Tibial nerve (tissue), 4 donors: ENCODE data around the gene RGS3. TPM values are rescaled to one million over a fixed set of nuclear protein-coding genes. Genes with fewer than 3 reads are reported as not detected.
A peak's percentile ranks its signal among the peaks of the same experiment; 100 is the strongest.

Experiments used
- DNase-seq, 2 donors: peaks; one replicate each; pipeline ENCODE4 v3.0.0-alpha.2; 2019; ENCODE audit warnings: low spot score in 2 of 2
- H3K27ac ChIP-seq, 4 donors: fragments of 200-600 bp; sonication (generic) in 3 of 4; one replicate each; pipeline ENCODE4 v1.5.1; 2017 to 2019; ENCODE audit warnings: mild to moderate bottlenecking in 1 of 4
- H3K27me3 ChIP-seq, 2 donors: fragments of 200-600 bp; sonication (generic) in 1 of 2; one replicate each; pipeline versions ENCODE4 v1.5.1 to v1.6.0; 2017 to 2019
- H3K36me3 ChIP-seq, 3 donors: fragments of 200-600 bp; sonication (generic); one replicate each; pipeline ENCODE4 v1.5.1; 2018 to 2019
- H3K4me1 ChIP-seq, 4 donors: fragments of 200-600 bp; sonication (generic) in 3 of 4; one replicate each; pipeline ENCODE4 v1.5.1; 2017 to 2019
- H3K4me3 ChIP-seq, 4 donors: fragments of 200-600 bp; sonication (generic) in 3 of 4; one replicate each; pipeline ENCODE4 v1.5.1; 2017 to 2019; ENCODE audit warnings: mild to moderate bottlenecking in 1 of 4, moderate library complexity in 1 of 4
- H3K9me3 ChIP-seq, 4 donors: fragments of 200-600 bp; sonication (generic) in 3 of 4; one replicate each; pipeline ENCODE4 v1.5.1; 2017 to 2019
- CTCF ChIP-seq, 5 experiments: fragments of 200-600 bp in 3 of 5; fragments of 450-650 bp in 2 of 5; sonication (generic) in 3 of 5; IDR thresholded peaks; one replicate each; pipeline ENCODE4 v1.5.1; 2016 to 2019; ENCODE audit warnings: antibody characterized with exemption in 5 of 5, mild to moderate bottlenecking in 3 of 5, moderate library complexity in 2 of 5
- EP300 ChIP-seq, 2 donors: sonication (generic); formaldehyde crosslinking; IDR thresholded peaks; one replicate each; pipeline ENCODE4 v1.6.1; 2017; ENCODE audit warnings: antibody characterized with exemption in 2 of 2, mild to moderate bottlenecking in 1 of 2
- POLR2A ChIP-seq, 2 donors: fragments of 450-650 bp; IDR thresholded peaks; one replicate each; pipeline ENCODE4 v1.6.1; 2017; ENCODE audit warnings: antibody characterized with exemption in 2 of 2, mild to moderate bottlenecking in 2 of 2, moderate library complexity in 2 of 2
- WGBS, 2 donors: methylation state at CpG; one replicate each; pipeline ENCODE4 v1.1.5; 2018; 5-methylcytosine and 5-hydroxymethylcytosine counted together
- total RNA-seq, 4 donors: library from RNA; depleted of rRNA; stranded (reverse); fragments of >200 nt; gene quantifications; one replicate each; pipeline ENCODE4 v1.1.0, GENCODE V29; 2016

Gene RGS3
- 10 to 100 TPM; 18.0 to 45.9 (median 35.2) TPM for total RNA-seq

- Histone ChIP-seq H3K27ac (no peak within 1 kb of the TSS), H3K27me3 (peaks cover 0 to 8% of the 10 kb centered on the region in 2 donors), H3K9me3 (peaks cover 0 to 4% (median 0%) of the 10 kb centered on the region in 4 donors), H3K36me3 (no peaks in the 10 kb centered on the region), H3K4me1 (peaks cover 0 to 12% (median 0%) of the 10 kb centered on the region in 4 donors), H3K4me3 (peak within 1 kb of the TSS in 2 of 4 donors; percentile 17 to 25)
- TF ChIP-seq POLR2A (IDR thresholded peaks at IDR 0.05) (no peak), EP300 (IDR thresholded peaks at IDR 0.05) (no peak), CTCF (IDR thresholded peaks at IDR 0.05) (no peak)
- DNase-seq = no peak
- 28 to 38% methylated on average over 27 to 29 of the region's 55 CpGs for WGBS, 2 donors
Measured at GRCh38 chr9:113463418-113464285, at the start of gene RGS3. TSS of gene RGS3 (plus strand) at chr9:113463727. CDS start at chr9:113463803, 76 bp downstream.

GRCh38 chr9:113416149-113416721 is 47.3 kb upstream of the RGS3 start:
- 49% methylated on average over 3 of the region's 3 CpGs for WGBS, 2 donors
- H3K9me3 ChIP-seq = no peaks in the 10 kb centered on the region
- no peak for TF ChIP-seq POLR2A (IDR thresholded peaks at IDR 0.05)
- no peak for TF ChIP-seq CTCF (IDR thresholded peaks at IDR 0.05)
- no peak for TF ChIP-seq EP300 (IDR thresholded peaks at IDR 0.05)
- H3K36me3 ChIP-seq = no peaks in the 10 kb centered on the region
- no peak overlapping the region for H3K4me3 ChIP-seq
- peaks cover 0 to 5% (median 2%) of the 10 kb centered on the region in 4 donors for H3K4me1 ChIP-seq
- H3K27me3 ChIP-seq = no peaks in the 10 kb centered on the region
- H3K27ac ChIP-seq = peak overlapping the region in 1 of 4 donors; percentile 47
- no peak for DNase-seq

- Histone ChIP-seq H3K27ac (no peak overlapping the region), H3K4me1 (no peaks in the 10 kb centered on the region), H3K36me3 (no peaks in the 10 kb centered on the region), H3K9me3 (no peaks in the 10 kb centered on the region), H3K4me3 (no peak overlapping the region), H3K27me3 (no peaks in the 10 kb centered on the region)
- DNase-seq = no peak
- WGBS, 2 donors = 72 to 73% methylated on average over 4 of the region's 4 CpGs
- TF ChIP-seq EP300 (IDR thresholded peaks at IDR 0.05) (no peak), CTCF (IDR thresholded peaks at IDR 0.05) (no peak), POLR2A (IDR thresholded peaks at IDR 0.05) (no peak)
Measured at GRCh38 chr9:113417370-113417769, 46.2 kb upstream of the RGS3 start.

GRCh38 chr9:113421726-113422125 is 41.8 kb upstream of the RGS3 start:
- Histone ChIP-seq H3K4me1 (no peaks in the 10 kb centered on the region), H3K9me3 (no peaks in the 10 kb centered on the region), H3K27me3 (no peaks in the 10 kb centered on the region), H3K36me3 (no peaks in the 10 kb centered on the region), H3K27ac (no peak overlapping the region), H3K4me3 (no peak overlapping the region)
- TF ChIP-seq EP300 (IDR thresholded peaks at IDR 0.05) (no peak), CTCF (IDR thresholded peaks at IDR 0.05) (no peak), POLR2A (IDR thresholded peaks at IDR 0.05) (no peak)
- WGBS, 2 donors = 75 to 76% methylated on average over 3 of the region's 3 CpGs
- no peak for DNase-seq

- Histone ChIP-seq H3K27me3 (no peaks in the 10 kb centered on the region), H3K36me3 (no peaks in the 10 kb centered on the region), H3K4me1 (no peaks in the 10 kb centered on the region), H3K9me3 (no peaks in the 10 kb centered on the region), H3K27ac (no peak overlapping the region), H3K4me3 (no peak overlapping the region)
- 23 to 32% methylated on average over 2 of the region's 2 CpGs for WGBS, 2 donors
- no peak for TF ChIP-seq CTCF (IDR thresholded peaks at IDR 0.05)
- TF ChIP-seq POLR2A (IDR thresholded peaks at IDR 0.05) = no peak
- TF ChIP-seq EP300 (IDR thresholded peaks at IDR 0.05) = no peak
- DNase-seq = no peak
Measured at GRCh38 chr9:113425072-113425471, 38.5 kb upstream of the RGS3 start.
